HepG2 (cell line): Measurements from ENCODE around the gene DNAJB11. TPM values are rescaled to one million over a fixed set of nuclear protein-coding genes. Genes with fewer than 3 reads are reported as not detected.

Source experiments
- ATAC-seq: fragments of 200-7000 bp; cut with Tn5 transposase; 3 replicates; pipeline ENCODE4 v1.9.1; 2020; ENCODE audit warnings: mild to moderate bottlenecking, moderate library complexity
- BruUV-seq: library from RNA; stranded (reverse); fragments of 400-500 nt; replicated peaks from 2 replicates; lab custom pipeline; 2021; lab: Mats Ljungman, UMichigan
- CTCF ChIA-PET: fragments of 300-600 bp; formaldehyde crosslinking; extraction: SDS; loops from one replicate; lab custom pipeline; 2021; ENCODE audit warnings: low total read pairs, inconsistent platforms, low intra/inter-chr PET ratio; lab: Yijun Ruan, JAX
- POLR2A ChIA-PET: fragments of 350-600 bp; sonication (Branson Sonifier 250); formaldehyde crosslinking; loops from one replicate; lab custom pipeline; 2020; ENCODE audit warnings: antibody characterized with exemption, inconsistent platforms; lab: Yijun Ruan, JAX
- DNase-seq: peaks from one replicate; pipeline ENCODE4 v3.0.0-alpha.2; 2015; ENCODE audit warnings: low spot score
- FAIRE-seq: peaks from 3 replicates; lab custom pipeline; 2011; peaks lifted over from hg19 to GRCh38; lab: Jason Lieb, UNC
- H2AFZ ChIP-seq: one replicate; pipeline ENCODE4 v1.6.1; 2011; ENCODE audit warnings: low read length, inconsistent platforms
- H3K27ac ChIP-seq: fragments of 300-600 bp; 3 replicates; pipeline ENCODE4 v1.8.0; 2011; ENCODE audit warnings: mixed run types, mild to moderate bottlenecking, mixed read lengths, low read length, inconsistent platforms; ENCODE audit not compliant: insufficient read depth; ENCODE audit errors: extremely low read length
- H3K27me3 ChIP-seq, 2 experiments: fragments of 200-600 bp in 1 of 2; 2 replicates in 1 of 2; 3 replicates in 1 of 2; pipeline versions ENCODE4 v1.6.0 to v1.8.0; 2011; ENCODE audit warnings: low read length in 2 of 2, mild to moderate bottlenecking in 2 of 2, moderate library complexity in 2 of 2, inconsistent platforms in 1 of 2; ENCODE audit not compliant: insufficient read depth in 2 of 2, control insufficient read depth in 1 of 2
- H3K36me3 ChIP-seq, 2 experiments: fragments of 200-600 bp in 1 of 2; replicated peaks in 1 of 2; 2 replicates in 1 of 2; 3 replicates in 1 of 2; pipeline versions ENCODE4 v1.5.1 to v1.8.0; 2011; ENCODE audit warnings: low read length in 2 of 2, inconsistent platforms in 1 of 2; ENCODE audit not compliant: insufficient read depth in 2 of 2, control insufficient read depth in 1 of 2
- H3K4me1 ChIP-seq: 2 replicates; pipeline ENCODE4 v1.5.1; 2012; ENCODE audit warnings: low read length, inconsistent platforms; ENCODE audit not compliant: insufficient read depth
- H3K4me2 ChIP-seq: 2 replicates; pipeline ENCODE4 v1.6.0; 2011; ENCODE audit warnings: low read depth, low read length, inconsistent platforms
- H3K4me3 ChIP-seq, 3 experiments: fragments of 200-600 bp in 1 of 3; sonication (generic), shearing (Covaris generic) in 1 of 3; replicated peaks in 1 of 3; 2 replicates each; pipeline ENCODE4 v1.5.1; 2011 to 2016; ENCODE audit warnings: low read length in 3 of 3, inconsistent platforms in 2 of 3, low read depth in 2 of 3, mild to moderate bottlenecking in 2 of 3, control low read depth in 1 of 3, mixed read lengths in 1 of 3; ENCODE audit not compliant: insufficient read depth in 1 of 3
- H3K79me2 ChIP-seq: one replicate; pipeline ENCODE4 v1.6.1; 2011; ENCODE audit warnings: low read length, inconsistent platforms; ENCODE audit not compliant: insufficient read depth
- H3K9ac ChIP-seq: 2 replicates; pipeline ENCODE4 v1.6.0; 2011; ENCODE audit warnings: mild to moderate bottlenecking, low read depth, low read length, inconsistent platforms; ENCODE audit not compliant: insufficient read depth
- H3K9me3 ChIP-seq: 2 replicates; pipeline ENCODE4 v1.5.1; 2012; ENCODE audit warnings: mild to moderate bottlenecking, low read length
- H4K20me1 ChIP-seq: 2 replicates; pipeline ENCODE4 v1.6.0; 2011; ENCODE audit warnings: inconsistent platforms, mild to moderate bottlenecking, low read length, moderate library complexity; ENCODE audit not compliant: insufficient read depth
- AGO1 ChIP-seq: fragments of 200-400 bp; formaldehyde crosslinking; IDR thresholded peaks from 2 replicates; pipeline ENCODE4 v1.6.1; 2017; ENCODE audit warnings: mild to moderate bottlenecking, low read depth, low read length, moderate library complexity; ENCODE audit not compliant: poor library complexity, severe bottlenecking
- DNMT1 ChIP-seq: sonication (generic); formaldehyde crosslinking; IDR thresholded peaks from 2 replicates; pipeline ENCODE4 v1.5.1; 2020; ENCODE audit warnings: mild to moderate bottlenecking, missing genetic modification reagents
- EED ChIP-seq: sonication (generic); formaldehyde crosslinking; IDR thresholded peaks from 2 replicates; pipeline ENCODE4 v1.5.0; 2020; ENCODE audit warnings: mild to moderate bottlenecking, missing genetic modification reagents
- ETV5 ChIP-seq: IDR thresholded peaks from 2 replicates; pipeline ENCODE4 v1.6.1; 2018; ENCODE audit warnings: missing biosample characterization, missing genetic modification reagents, inconsistent platforms, borderline replicate concordance
- GPN1 ChIP-seq: sonication (generic); formaldehyde crosslinking; IDR thresholded peaks from 2 replicates; pipeline ENCODE4 v1.5.1; 2020; ENCODE audit warnings: missing genetic modification reagents, borderline replicate concordance
- HNRNPUL1 ChIP-seq: fragments of 200-400 bp; formaldehyde crosslinking; IDR thresholded peaks from 2 replicates; pipeline ENCODE4 v1.6.1; 2017; ENCODE audit warnings: low read depth, mild to moderate bottlenecking, low read length, moderate library complexity
- KAT2B ChIP-seq: fragments of 150-350 bp; IDR thresholded peaks from 2 replicates; pipeline ENCODE4 v1.6.1; 2014; ENCODE audit warnings: low read depth, low read length, borderline replicate concordance
- KDM1A ChIP-seq: IDR thresholded peaks from 2 replicates; pipeline ENCODE4 v1.6.1; 2016; ENCODE audit warnings: missing compliant biosample characterization
- NFATC3 ChIP-seq: sonication (generic); formaldehyde crosslinking; IDR thresholded peaks from 2 replicates; pipeline ENCODE4 v1.5.1; 2020; ENCODE audit warnings: mild to moderate bottlenecking, missing genetic modification reagents
- PAF1 ChIP-seq: IDR thresholded peaks from 2 replicates; pipeline ENCODE4 v1.6.1; 2016; ENCODE audit warnings: missing genetic modification reagents, missing compliant biosample characterization
- POLR2A ChIP-seq, 2 experiments: IDR thresholded peaks; 2 replicates each; pipeline ENCODE4 v1.6.1; 2011; ENCODE audit warnings: low read depth in 2 of 2, low read length in 2 of 2, mild to moderate bottlenecking in 1 of 2, moderate library complexity in 1 of 2; ENCODE audit not compliant: insufficient read depth in 1 of 2
- POLR2AphosphoS5 ChIP-seq: IDR thresholded peaks from 2 replicates; pipeline ENCODE4 v1.6.1; 2012; ENCODE audit warnings: low read depth, low read length
- PPARG ChIP-seq: conservative IDR thresholded peaks from 2 replicates; pipeline ENCODE4 v1.6.1; 2016; ENCODE audit warnings: missing biosample characterization, missing genetic modification reagents
- SSRP1 ChIP-seq: IDR thresholded peaks from 2 replicates; pipeline ENCODE4 v1.6.1; 2016; ENCODE audit warnings: control low read depth
- STAG1 ChIP-seq: sonication (generic); formaldehyde crosslinking; IDR thresholded peaks from 2 replicates; pipeline ENCODE4 v1.4.0; 2020; ENCODE audit warnings: missing genetic modification reagents
- TBX2 ChIP-seq: sonication (generic); formaldehyde crosslinking; IDR thresholded peaks from 2 replicates; pipeline ENCODE4 v1.5.0; 2020; ENCODE audit warnings: missing genetic modification reagents, mild to moderate bottlenecking, borderline replicate concordance
- ZBTB49 ChIP-seq: sonication (generic); formaldehyde crosslinking; IDR thresholded peaks from 2 replicates; pipeline ENCODE4 v1.4.0; 2020; ENCODE audit warnings: missing genetic modification reagents, borderline replicate concordance
- ZNF124 ChIP-seq: sonication (generic); formaldehyde crosslinking; IDR thresholded peaks from 2 replicates; pipeline ENCODE4 v1.4.0; 2020; ENCODE audit warnings: missing genetic modification reagents
- ZNF253 ChIP-seq: sonication (generic); formaldehyde crosslinking; IDR thresholded peaks from 2 replicates; pipeline ENCODE4 v1.8.0; 2022; ENCODE audit warnings: mild to moderate bottlenecking, missing genetic modification reagents, borderline replicate concordance
- ZNF343 ChIP-seq: sonication (generic); formaldehyde crosslinking; IDR thresholded peaks from 2 replicates; pipeline ENCODE4 v1.4.0; 2020; ENCODE audit warnings: mild to moderate bottlenecking, missing genetic modification reagents
- ZNF629 ChIP-seq: sonication (generic); formaldehyde crosslinking; conservative IDR thresholded peaks from 2 replicates; pipeline ENCODE4 v1.5.0; 2020; ENCODE audit warnings: missing genetic modification reagents
- WGBS: methylation state at CpG from one replicate; pipeline ENCODE4 v1.1.6; 2017; ENCODE audit warnings: low lambda C conversion rate; 5-methylcytosine and 5-hydroxymethylcytosine counted together
- in situ Hi-C: cut with HindIII; loops from 2 replicates; pipeline ENCODE4 v1.10.0; 2017; ENCODE audit warnings: low pct_unique_long_range_greater_than_20kb; ENCODE audit not compliant: extremely low pct_ligation_motif_present
- intact Hi-C: fragments of 100-400 bp; cut with micrococcal nuclease; formaldehyde crosslinking; loops from one replicate; pipeline ENCODE4 v1.10.0; 2022; ENCODE audit not compliant: unreplicated experiment
- polyA plus RNA-seq, 8 experiments: library from polyadenylated mRNA; depleted of rRNA in 3 of 8; stranded (reverse) in 7 of 8; unstranded in 1 of 8; fragments of >200 nt; fragmentation: Illumina TruSeq in 4 of 8; extraction: Trizol in 4 of 8; gene quantifications; 2 replicates each; pipeline versions ENCODE4 v1.2.1 to v1.2.3, GENCODE V29; 2011 to 2016; ENCODE audit warnings: low read depth in 4 of 8, missing spikeins in 1 of 8, mixed read lengths in 1 of 8; ENCODE audit not compliant: insufficient read depth in 1 of 8
- total RNA-seq, 5 experiments: library from RNA; depleted of rRNA; stranded (reverse); fragments of >200 nt; fragmentation: Illumina TruSeq; extraction: Trizol; gene quantifications; 2 replicates each; pipeline ENCODE4 v1.2.3, GENCODE V29; 2016; ENCODE audit warnings: low read depth in 1 of 5
- TF ChIP-seq, protein P1 (sequence below): sonication (generic); formaldehyde crosslinking; IDR thresholded peaks from 2 replicates; pipeline ENCODE4 v1.5.0; 2020; ENCODE audit warnings: missing genetic modification reagents

The DNAJB11 gene
- total and polyA plus RNA-seq, 2 of the 13 experiments (the other 11 are each of a cell fraction or from before 2014, with no cell fraction given), result 41.0 to 132 TPM

DNA sequence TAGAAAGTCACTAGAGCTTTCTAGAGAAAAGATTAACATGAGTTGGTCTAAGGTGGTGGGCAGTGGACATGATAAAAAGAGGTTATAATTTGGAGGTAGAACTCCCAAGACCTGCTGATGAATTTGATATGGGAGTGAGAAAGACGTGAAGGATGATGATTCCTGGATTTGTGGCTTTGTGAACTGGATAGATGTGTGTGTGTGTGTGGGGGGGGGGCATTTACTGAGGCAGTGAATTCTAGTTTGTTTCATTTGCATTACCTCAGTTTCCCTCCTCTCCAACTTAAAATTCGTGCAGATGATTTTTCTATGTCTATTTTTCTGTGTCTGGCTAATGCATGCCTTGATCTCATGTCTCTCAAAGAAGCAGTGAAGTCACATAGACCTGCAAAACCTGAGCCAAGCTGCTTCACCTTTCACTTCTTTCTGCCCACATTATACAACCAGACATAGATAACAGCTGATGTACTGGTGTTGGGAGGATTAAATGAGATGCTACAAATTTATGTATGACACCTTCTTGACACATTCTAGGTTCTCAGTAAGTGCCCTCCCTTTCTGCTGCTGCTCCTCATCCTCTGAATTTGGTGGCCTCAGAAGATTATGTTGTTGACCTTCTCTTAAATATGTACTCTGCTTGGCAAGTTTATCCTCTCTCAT is 52.3 kb downstream of the DNAJB11 start (continued):
- TF ChIP-seq ZNF343 (CRISPR knock-in tag), result no peak
- peak; percentile 60; the same call in 1 of the 2 replicates for TF ChIP-seq HNRNPUL1
- peak; percentile 97 for TF ChIP-seq AGO1
- 0 out of 2 replicates have a peak, but pooled peaks have one; percentile 3 for TF ChIP-seq ZNF629
- TF ChIP-seq NFATC3 (CRISPR knock-in tag), result no peak

GRCh38 chr3:186624598-186624997 is 54.1 kb downstream of the DNAJB11 start:
- no peak for ATAC-seq
- Histone ChIP-seq H3K27ac (peak overlapping the region; percentile 6), H3K4me3 (no peak overlapping the region), H3K27me3 (no peaks in the 10 kb centered on the region), H3K79me2 (no peaks in the 10 kb centered on the region), H4K20me1 (peaks cover 40% of the 10 kb centered on the region), H3K36me3 (peaks cover 1 to 7% of the 10 kb centered on the region in 2 experiments; a peak in 2 of 5 replicates), H3K9me3 (no peaks in the 10 kb centered on the region), H2AFZ (no peak overlapping the region), H3K9ac (no peak overlapping the region), H3K4me1 (peaks cover 6% of the 10 kb centered on the region; the same call in 1 of the 2 replicates), H3K4me2 (no peak overlapping the region)
- FAIRE-seq, result no peak
- ChIA-PET CTCF (no interaction called here), POLR2A (interaction anchor here (1.7 to 27.1 kb wide), 3 partner anchors 9 to 30 kb away, joined by 7 to 854 read pairs (median 12); no protein-coding TSS in a partner anchor)
- intact Hi-C loops, result no loop called here
- WGBS, result 90% methylated on average over 4 of the region's 4 CpGs
- DNase-seq, result no peak
- in situ Hi-C loops, result no loop called here
- BruUV-seq, result no TSS peak
- peak; percentile 66 for TF ChIP-seq POLR2AphosphoS5
- no peak for TF ChIP-seq STAG1 (CRISPR knock-in tag)
- TF ChIP-seq PPARG (CRISPR knock-in tag), result no peak
- TF ChIP-seq SSRP1 (CRISPR knock-in tag), result peak; percentile 92; the same call in 1 of the 2 replicates
- no peak for TF ChIP-seq TBX2 (CRISPR knock-in tag)
- no peak for TF ChIP-seq KDM1A (CRISPR knock-in tag)
- TF ChIP-seq ZNF253 (CRISPR knock-in tag), result no peak
- TF ChIP-seq GPN1 (CRISPR knock-in tag), result no peak
- TF ChIP-seq ETV5, result no peak
- no peak for TF ChIP-seq KAT2B
- TF ChIP-seq, protein P1, sequence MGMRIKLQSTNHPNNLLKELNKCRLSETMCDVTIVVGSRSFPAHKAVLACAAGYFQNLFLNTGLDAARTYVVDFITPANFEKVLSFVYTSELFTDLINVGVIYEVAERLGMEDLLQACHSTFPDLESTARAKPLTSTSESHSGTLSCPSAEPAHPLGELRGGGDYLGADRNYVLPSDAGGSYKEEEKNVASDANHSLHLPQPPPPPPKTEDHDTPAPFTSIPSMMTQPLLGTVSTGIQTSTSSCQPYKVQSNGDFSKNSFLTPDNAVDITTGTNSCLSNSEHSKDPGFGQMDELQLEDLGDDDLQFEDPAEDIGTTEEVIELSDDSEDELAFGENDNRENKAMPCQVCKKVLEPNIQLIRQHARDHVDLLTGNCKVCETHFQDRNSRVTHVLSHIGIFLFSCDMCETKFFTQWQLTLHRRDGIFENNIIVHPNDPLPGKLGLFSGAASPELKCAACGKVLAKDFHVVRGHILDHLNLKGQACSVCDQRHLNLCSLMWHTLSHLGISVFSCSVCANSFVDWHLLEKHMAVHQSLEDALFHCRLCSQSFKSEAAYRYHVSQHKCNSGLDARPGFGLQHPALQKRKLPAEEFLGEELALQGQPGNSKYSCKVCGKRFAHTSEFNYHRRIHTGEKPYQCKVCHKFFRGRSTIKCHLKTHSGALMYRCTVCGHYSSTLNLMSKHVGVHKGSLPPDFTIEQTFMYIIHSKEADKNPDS (CRISPR knock-in tag), result no peak
- TF ChIP-seq POLR2A (IDR thresholded peaks at IDR 0.05; ENCODE audit: insufficient read depth in 1 of 2, low read depth in 2 of 2, low read length in 2 of 2), result peak in 1 of 2 experiments; percentile 38; a peak in 2 of 4 replicates
- TF ChIP-seq PAF1, result peak; percentile 71; the same call in 1 of the 2 replicates
- TF ChIP-seq ZBTB49, result no peak
- TF ChIP-seq DNMT1 (CRISPR knock-in tag), result no peak
- no peak for TF ChIP-seq ZNF124 (CRISPR knock-in tag)
- TF ChIP-seq EED (CRISPR knock-in tag), result no peak
